Measurements from ENCODE around the gene COX11.
A peak's percentile ranks its signal among the peaks of the same experiment; 100 is the strongest.

The COX11 gene

GRCh38 chr17:54967621-54968261 is 713 bp downstream of the COX11 start:
- no peak for DNase-seq (ENCODE audit: low read depth, low spot score)

GRCh38 chr17:54956791-54957190 is 11.7 kb downstream of the COX11 start:
- no peak for DNase-seq (ENCODE audit: low read depth, low spot score)

GRCh38 chr17:54951286-54951685 is 17.2 kb downstream of the COX11 start:
- DNase-seq (ENCODE audit: low read depth, low spot score), result no peak

GRCh38 chr17:54950116-54950515 is 18.3 kb downstream of the COX11 start:
- DNase-seq (ENCODE audit: low read depth, low spot score), result no peak

- peak; percentile 29 for DNase-seq (ENCODE audit: low read depth, low spot score)
Measured at GRCh38 chr17:54948380-54948779, 20.1 kb downstream of the COX11 start.

- DNase-seq (ENCODE audit: low read depth, low spot score), result no peak
Measured at GRCh38 chr17:54947396-54947795, 21.1 kb downstream of the COX11 start.

- DNase-seq (ENCODE audit: low read depth, low spot score), result no peak
Measured at GRCh38 chr17:54945671-54946070, 22.8 kb downstream of the COX11 start.

GRCh38 chr17:54945231-54945630 is 23.2 kb downstream of the COX11 start:
- DNase-seq (ENCODE audit: low read depth, low spot score), result no peak

GRCh38 chr17:54944796-54945195 is 23.7 kb downstream of the COX11 start:
- no peak for DNase-seq (ENCODE audit: low read depth, low spot score)

GRCh38 chr17:54941285-54941684 is 27.2 kb downstream of the COX11 start:
- no peak for DNase-seq (ENCODE audit: low read depth, low spot score)

GRCh38 chr17:54937426-54937825 is 31.0 kb downstream of the COX11 start:
- no peak for DNase-seq (ENCODE audit: low read depth, low spot score)

GRCh38 chr17:54937018-54937417 is 31.4 kb downstream of the COX11 start:
- DNase-seq (ENCODE audit: low read depth, low spot score), result no peak

GRCh38 chr17:54935471-54935870 is 33.0 kb downstream of the COX11 start:
- no peak for DNase-seq (ENCODE audit: low read depth, low spot score)

- no peak for DNase-seq (ENCODE audit: low read depth, low spot score)
Measured at GRCh38 chr17:54933921-54934320, 34.5 kb downstream of the COX11 start.

GRCh38 chr17:54932711-54933110 is 35.7 kb downstream of the COX11 start:
- peak; percentile 64 for DNase-seq (ENCODE audit: low read depth, low spot score)

- DNase-seq (ENCODE audit: low read depth, low spot score), result no peak
Measured at GRCh38 chr17:54927525-54927924, 40.9 kb downstream of the COX11 start.

GRCh38 chr17:54924405-54924804 is 44.0 kb downstream of the COX11 start:
- DNase-seq (ENCODE audit: low read depth, low spot score), result no peak

- DNase-seq (ENCODE audit: low read depth, low spot score), result no peak
Measured at GRCh38 chr17:54920819-54921218, 47.6 kb downstream of the COX11 start.

- DNase-seq (ENCODE audit: low read depth, low spot score), result no peak
Measured at GRCh38 chr17:54919425-54919824, 49.0 kb downstream of the COX11 start.

GRCh38 chr17:54916721-54917120 is 51.7 kb downstream of the COX11 start:
- no peak for DNase-seq (ENCODE audit: low read depth, low spot score)

All from brain pericyte (primary cell).